Activated CD8-positive, alpha-beta T cell treated with anti-CD3 and anti-CD28 coated beads for 36 hours (primary cell): ENCODE data around the gene SLA2. TPM values are rescaled to one million over a fixed set of nuclear protein-coding genes. Genes with fewer than 3 reads are reported as not detected.

ENCODE experiments used
- ATAC-seq: fragments of 200-7000 bp; cut with Tn5 transposase; one replicate; pipeline ENCODE4 v1.10.0; 2021; ENCODE audit warnings: mild to moderate bottlenecking, moderate library complexity
- CTCF ChIA-PET: fragments of 350-600 bp; sonication (Branson Sonifier 250); formaldehyde crosslinking; loops from one replicate; lab custom pipeline; 2021; ENCODE audit warnings: antibody characterized with exemption; lab: Charles Lee
- POLR2A ChIA-PET: fragments of 350-600 bp; sonication (Branson Sonifier 250); formaldehyde crosslinking; loops from one replicate; lab custom pipeline; 2021; ENCODE audit warnings: antibody characterized with exemption; lab: Charles Lee
- DNase-seq: peaks from one replicate; pipeline ENCODE4 v3.0.0-alpha.2; 2020
- H3K27ac Mint-ChIP-seq: one replicate; pipeline ENCODE4 v1.8.0; 2021; ENCODE audit warnings: mild to moderate bottlenecking, mixed read lengths
- H3K27me3 Mint-ChIP-seq: one replicate; pipeline ENCODE4 v1.8.0; 2021; ENCODE audit warnings: mixed read lengths
- H3K36me3 Mint-ChIP-seq: one replicate; pipeline ENCODE4 v1.8.0; 2021; ENCODE audit warnings: low read depth, mixed read lengths
- H3K4me1 Mint-ChIP-seq: one replicate; pipeline ENCODE4 v1.8.0; 2021; ENCODE audit warnings: low read depth, mixed read lengths
- H3K4me3 Mint-ChIP-seq: one replicate; pipeline ENCODE4 v1.8.0; 2021; ENCODE audit warnings: mild to moderate bottlenecking, moderate library complexity, mixed read lengths
- H3K9me3 Mint-ChIP-seq: one replicate; pipeline ENCODE4 v1.8.0; 2021; ENCODE audit warnings: mixed read lengths
- intact Hi-C: fragments of 100-400 bp; cut with micrococcal nuclease; formaldehyde crosslinking; loops from one replicate; pipeline ENCODE4 v1.10.0; 2022
- total RNA-seq, 2 experiments: library from RNA; stranded (reverse); gene quantifications; one replicate each; pipeline ENCODE4 v1.2.3, GENCODE V29; 2021
- TF ChIP-seq, protein P1 (sequence below): fragments of 200-600 bp; IDR thresholded peaks from one replicate; pipeline ENCODE4 v1.8.0; 2022; ENCODE audit warnings: antibody characterized with exemption, mild to moderate bottlenecking

SLA2 gene
- total RNA-seq, 2 experiments from 2014 or later = 51.5 to 53.5 TPM

- POLR2A ChIA-PET = interaction anchor here (3.7 to 4.3 kb wide), 2 partner anchors 22 to 37 kb away, joined by 18 to 21 read pairs; partner anchors contain the start of gene SLA2
- Mint-ChIP-seq H3K27me3 (no peaks in the 10 kb centered on the region), H3K4me1 (peaks cover 25% of the 10 kb centered on the region), H3K4me3 (peak overlapping the region; percentile 100), H3K27ac (peak overlapping the region; percentile 90), H3K36me3 (peaks cover 43% of the 10 kb centered on the region), H3K9me3 (no peaks in the 10 kb centered on the region)
- intact Hi-C loops = loop anchor here (5.0 to 10.0 kb wide), 2 partner anchors 35 to 53 kb away; partner anchors contain the start of gene TGIF2
- DNase-seq (no peak), ATAC-seq (no peak)
- CTCF ChIA-PET = interaction anchor here (1.4 kb wide), 1 partner anchor 147 kb away, joined by 4 read pairs; no protein-coding TSS in a partner anchor
- TF ChIP-seq, protein P1, sequence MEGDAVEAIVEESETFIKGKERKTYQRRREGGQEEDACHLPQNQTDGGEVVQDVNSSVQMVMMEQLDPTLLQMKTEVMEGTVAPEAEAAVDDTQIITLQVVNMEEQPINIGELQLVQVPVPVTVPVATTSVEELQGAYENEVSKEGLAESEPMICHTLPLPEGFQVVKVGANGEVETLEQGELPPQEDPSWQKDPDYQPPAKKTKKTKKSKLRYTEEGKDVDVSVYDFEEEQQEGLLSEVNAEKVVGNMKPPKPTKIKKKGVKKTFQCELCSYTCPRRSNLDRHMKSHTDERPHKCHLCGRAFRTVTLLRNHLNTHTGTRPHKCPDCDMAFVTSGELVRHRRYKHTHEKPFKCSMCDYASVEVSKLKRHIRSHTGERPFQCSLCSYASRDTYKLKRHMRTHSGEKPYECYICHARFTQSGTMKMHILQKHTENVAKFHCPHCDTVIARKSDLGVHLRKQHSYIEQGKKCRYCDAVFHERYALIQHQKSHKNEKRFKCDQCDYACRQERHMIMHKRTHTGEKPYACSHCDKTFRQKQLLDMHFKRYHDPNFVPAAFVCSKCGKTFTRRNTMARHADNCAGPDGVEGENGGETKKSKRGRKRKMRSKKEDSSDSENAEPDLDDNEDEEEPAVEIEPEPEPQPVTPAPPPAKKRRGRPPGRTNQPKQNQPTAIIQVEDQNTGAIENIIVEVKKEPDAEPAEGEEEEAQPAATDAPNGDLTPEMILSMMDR = no peak
Measured at GRCh38 chr20:36607586-36608387, 38.2 kb downstream of the SLA2 start.

- H3K36me3 Mint-ChIP-seq = peaks cover 33% of the 10 kb centered on the region
- POLR2A ChIA-PET = interaction anchor here (0.6 to 4.7 kb wide), 18 partner anchors 8 to 942 kb away, joined by 3 to 98 read pairs (median 6); partner anchors contain the start of genes CPNE1, DSN1, NDRG3 and RBM12
- intact Hi-C loops = loop anchor here (5.0 to 10.0 kb wide), 2 partner anchors 34 to 52 kb away; partner anchors contain the start of gene TGIF2
- TF ChIP-seq, protein P1 = no peak
- ATAC-seq = no peak
- H3K4me3 Mint-ChIP-seq = peak overlapping the region; percentile 100
- no peaks in the 10 kb centered on the region for H3K27me3 Mint-ChIP-seq
- H3K9me3 Mint-ChIP-seq = no peaks in the 10 kb centered on the region
- peaks cover 21% of the 10 kb centered on the region for H3K4me1 Mint-ChIP-seq
- peak overlapping the region; percentile 90 for H3K27ac Mint-ChIP-seq
- CTCF ChIA-PET = interaction anchor here (0.7 to 3.7 kb wide), 27 partner anchors 8 to 280 kb away, joined by 3 to 58 read pairs (median 5); partner anchors contain the start of genes DSN1, NDRG3, SLA2 and TGIF2
- DNase-seq = peak; percentile 34
Measured at GRCh38 chr20:36606158-36607066, 39.6 kb downstream of the SLA2 start.

- Mint-ChIP-seq H3K27ac (peak within 1 kb of the TSS; percentile 90), H3K4me3 (peak within 1 kb of the TSS; percentile 100), H3K36me3 (peaks cover 30% of the 10 kb centered on the region), H3K27me3 (no peaks in the 10 kb centered on the region), H3K9me3 (no peaks in the 10 kb centered on the region), H3K4me1 (peaks cover 22% of the 10 kb centered on the region)
- CTCF ChIA-PET = interaction anchor here (0.7 to 3.7 kb wide), 34 partner anchors 8 to 281 kb away, joined by 3 to 58 read pairs (median 4); partner anchors contain the start of genes DSN1, NDRG3, SLA2 and TGIF2
- intact Hi-C loops = loop anchor here (5.0 to 10.0 kb wide), 2 partner anchors 33 to 51 kb away; partner anchors contain the start of gene TGIF2
- peak; percentile 88 for ATAC-seq
- POLR2A ChIA-PET = interaction anchor here (0.6 to 4.7 kb wide), 18 partner anchors 9 to 942 kb away, joined by 3 to 98 read pairs (median 5); partner anchors contain the start of genes CPNE1, DSN1, NDRG3 and RBM12
- peak; percentile 99 for DNase-seq
- TF ChIP-seq, protein P1 = peak; percentile 94
Measured at GRCh38 chr20:36605399-36606157, 40.4 kb downstream of the SLA2 start, which contains the start of gene RAB5IF. Gene RAB5IF, plus strand, starts transcription at chr20:36605779. Its CDS starts 173 bp downstream, at chr20:36605952.

DNA sequence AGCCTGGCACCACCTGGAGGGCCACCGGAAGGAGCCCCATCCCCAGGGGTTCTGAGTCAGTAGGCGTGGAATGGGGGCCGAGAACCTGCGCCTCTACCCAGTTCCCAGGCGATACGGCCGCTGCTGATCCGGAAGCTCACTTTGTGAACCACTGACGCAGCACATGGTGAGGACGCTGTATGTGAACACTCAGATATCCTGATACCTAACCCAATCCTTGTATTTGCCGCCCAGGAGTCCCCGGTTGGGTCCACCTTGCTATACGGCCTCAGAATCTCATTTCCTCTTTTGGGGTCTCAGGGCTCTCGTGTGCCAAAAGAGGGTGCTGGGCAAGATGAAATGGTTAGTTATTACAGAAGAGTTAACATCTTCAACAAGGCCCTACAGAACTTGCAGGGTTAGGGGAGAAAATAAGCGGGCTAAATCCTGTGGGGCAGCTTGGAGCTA is 41.0 kb downstream of the SLA2 start:
- CTCF ChIA-PET = interaction anchor here (0.7 to 3.7 kb wide), 23 partner anchors 8 to 169 kb away, joined by 3 to 58 read pairs (median 5); partner anchors contain the start of genes DSN1, SLA2 and TGIF2
- H3K27ac Mint-ChIP-seq = peak overlapping the region; percentile 90
- DNase-seq = peak; percentile 73
- H3K9me3 Mint-ChIP-seq = no peaks in the 10 kb centered on the region
- TF ChIP-seq, protein P1 = no peak
- intact Hi-C loops = loop anchor here (5.0 to 10.0 kb wide), 2 partner anchors 33 to 50 kb away; partner anchors contain the start of gene TGIF2
- H3K4me1 Mint-ChIP-seq = peaks cover 25% of the 10 kb centered on the region
- peak overlapping the region; percentile 100 for H3K4me3 Mint-ChIP-seq
- ATAC-seq = peak; percentile 31
- POLR2A ChIA-PET = interaction anchor here (0.6 to 4.7 kb wide), 17 partner anchors 9 to 941 kb away, joined by 3 to 98 read pairs (median 4); partner anchors contain the start of genes CPNE1, DSN1, NDRG3 and RBM12
- no peaks in the 10 kb centered on the region for H3K27me3 Mint-ChIP-seq
- peaks cover 26% of the 10 kb centered on the region for H3K36me3 Mint-ChIP-seq
